Germinal center (tissue), 1 donor: Measurements from ENCODE around the gene RAD9A.

Experiments used
- DNase-seq: peaks from one replicate; pipeline ENCODE4 v3.0.0; 2012; ENCODE audit warnings: mixed read lengths, low spot score

RAD9A gene

GRCh38 chr11:67428052-67429001 lies 36.5 kb downstream of the RAD9A start, which contains the start of gene RPS6KB2:
Gene RPS6KB2, plus strand, starts transcription at chr11:67428494. Its CDS starts 52 bp downstream, at chr11:67428546.
- peak; percentile 97 for DNase-seq

GRCh38 chr11:67429038-67429668 lies 37.4 kb downstream of the RAD9A start:
- DNase-seq = no peak

DNA sequence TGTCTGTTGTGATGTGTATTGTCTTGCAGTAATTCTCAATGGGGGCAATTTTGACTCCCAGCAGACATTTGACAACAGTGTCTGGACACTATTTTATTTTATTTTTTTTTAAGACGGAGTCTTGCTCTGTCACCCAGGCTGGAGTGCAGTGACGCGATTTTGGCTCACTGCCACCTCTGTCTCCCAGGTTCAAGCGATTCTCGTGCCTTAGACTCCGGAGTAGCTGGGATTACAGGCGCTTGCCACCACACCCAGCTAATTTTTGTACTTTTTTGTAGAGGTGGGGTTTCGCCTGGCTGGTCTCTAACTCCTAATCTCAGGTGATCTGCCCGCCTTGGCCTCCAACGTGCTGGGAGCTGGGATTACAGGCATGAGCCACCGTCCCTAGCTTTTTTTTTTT lies 37.9 kb downstream of the RAD9A start:
- DNase-seq = no peak

DNA sequence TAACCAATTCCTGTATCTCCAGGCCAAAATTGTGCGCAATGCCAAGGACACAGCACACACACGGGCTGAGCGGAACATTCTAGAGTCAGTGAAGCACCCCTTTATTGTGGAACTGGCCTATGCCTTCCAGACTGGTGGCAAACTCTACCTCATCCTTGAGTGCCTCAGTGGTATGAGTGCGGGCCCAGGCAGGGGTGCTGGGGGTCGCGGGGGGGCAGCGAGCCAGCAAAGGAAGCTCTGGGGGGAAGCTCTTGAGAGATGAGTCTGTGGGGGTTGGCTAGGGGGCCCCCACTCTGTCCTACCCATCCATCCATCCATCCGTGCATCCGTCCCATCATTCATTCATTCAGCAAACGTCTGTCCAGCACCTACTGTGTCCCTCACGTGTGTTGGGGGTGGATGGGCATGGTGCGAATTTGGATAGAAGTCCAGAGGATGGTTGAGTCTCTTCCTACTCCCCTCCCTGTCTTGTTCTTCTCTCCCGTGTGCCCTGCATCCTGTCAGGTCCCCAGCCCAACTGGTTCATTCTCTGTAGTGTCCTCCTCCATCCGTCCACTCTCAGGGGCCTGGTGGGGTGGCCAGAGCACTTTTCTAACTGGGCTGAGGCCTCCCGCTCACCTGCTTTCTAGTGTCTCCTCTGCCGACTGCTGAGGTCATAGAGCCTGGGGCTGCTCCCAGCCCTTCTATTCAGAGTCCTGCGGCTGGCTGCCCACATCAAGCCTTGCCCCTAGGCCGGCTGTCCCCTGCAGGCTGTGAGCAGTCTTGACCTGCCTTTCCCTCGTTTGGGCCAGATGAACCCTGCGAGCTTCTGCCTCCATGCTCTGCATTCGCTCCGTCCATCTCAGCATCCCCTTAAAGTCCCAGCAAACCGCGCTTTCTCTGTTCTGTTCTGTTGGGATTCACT lies 39.8 kb downstream of the RAD9A start:
- DNase-seq = no peak

GRCh38 chr11:67432655-67433349 lies 41.0 kb downstream of the RAD9A start:
- DNase-seq = no peak

DNA sequence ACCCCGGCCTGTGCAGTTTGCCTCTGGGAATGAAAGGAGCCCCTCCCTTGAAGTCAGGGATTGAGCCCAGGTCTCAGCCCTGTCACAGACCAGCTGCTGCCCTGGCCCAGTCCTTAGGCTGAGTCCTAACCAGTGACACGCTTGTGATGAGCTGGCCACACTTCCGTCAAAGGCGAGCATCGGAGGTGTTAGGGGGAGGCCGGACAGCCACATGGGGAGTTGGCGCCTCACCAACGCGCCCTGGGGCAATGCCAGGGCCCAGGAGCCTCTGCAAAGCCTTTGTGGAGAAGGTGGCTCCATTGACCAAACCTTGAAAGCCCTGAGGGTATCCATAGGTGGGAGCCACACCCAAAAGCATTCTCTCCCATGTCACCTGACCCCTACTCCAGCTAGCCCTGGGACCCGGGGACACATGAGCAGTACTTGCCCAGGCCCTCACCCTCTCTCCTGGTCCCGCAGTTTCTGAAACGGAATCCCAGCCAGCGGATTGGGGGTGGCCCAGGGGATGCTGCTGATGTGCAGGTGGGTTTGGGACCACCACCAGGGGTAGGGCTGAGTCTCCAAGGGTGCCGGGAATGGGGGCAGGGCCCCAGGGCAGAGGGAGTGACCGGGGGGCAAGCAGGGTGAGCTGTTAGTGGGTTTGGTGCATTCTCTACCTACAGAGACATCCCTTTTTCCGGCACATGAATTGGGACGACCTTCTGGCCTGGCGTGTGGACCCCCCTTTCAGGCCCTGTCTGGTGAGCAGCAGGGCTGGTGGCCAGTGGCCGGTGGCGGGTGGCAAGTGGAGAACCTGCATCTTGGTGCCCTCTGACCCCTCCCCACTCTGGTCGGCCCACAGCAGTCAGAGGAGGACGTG lies 42.0 kb downstream of the RAD9A start:
- DNase-seq = no peak

- DNase-seq = no peak
Observed at GRCh38 chr11:67434395-67434881, 42.7 kb downstream of the RAD9A start.

DNA sequence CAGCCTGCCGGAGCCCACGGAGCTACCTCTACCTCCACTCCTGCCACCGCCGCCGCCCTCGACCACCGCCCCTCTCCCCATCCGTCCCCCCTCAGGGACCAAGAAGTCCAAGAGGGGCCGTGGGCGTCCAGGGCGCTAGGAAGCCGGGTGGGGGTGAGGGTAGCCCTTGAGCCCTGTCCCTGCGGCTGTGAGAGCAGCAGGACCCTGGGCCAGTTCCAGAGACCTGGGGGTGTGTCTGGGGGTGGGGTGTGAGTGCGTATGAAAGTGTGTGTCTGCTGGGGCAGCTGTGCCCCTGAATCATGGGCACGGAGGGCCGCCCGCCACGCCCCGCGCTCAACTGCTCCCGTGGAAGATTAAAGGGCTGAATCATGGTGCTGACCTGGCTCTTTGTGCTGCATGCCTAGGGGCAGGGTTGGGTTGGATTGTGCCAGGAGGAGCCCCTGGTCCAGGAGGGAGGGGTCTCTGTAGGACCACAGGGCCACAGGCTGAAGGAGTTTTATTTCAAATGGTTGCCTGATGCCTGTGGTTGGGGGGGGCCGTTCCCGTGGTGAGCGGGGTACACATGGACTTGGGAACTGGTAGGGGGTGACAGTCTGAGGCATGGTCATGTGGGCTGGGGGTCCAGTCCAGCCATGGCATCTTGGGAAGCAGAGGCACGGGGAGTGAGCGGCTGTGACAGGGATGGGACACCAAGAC lies 43.4 kb downstream of the RAD9A start:
- DNase-seq = no peak

DNA sequence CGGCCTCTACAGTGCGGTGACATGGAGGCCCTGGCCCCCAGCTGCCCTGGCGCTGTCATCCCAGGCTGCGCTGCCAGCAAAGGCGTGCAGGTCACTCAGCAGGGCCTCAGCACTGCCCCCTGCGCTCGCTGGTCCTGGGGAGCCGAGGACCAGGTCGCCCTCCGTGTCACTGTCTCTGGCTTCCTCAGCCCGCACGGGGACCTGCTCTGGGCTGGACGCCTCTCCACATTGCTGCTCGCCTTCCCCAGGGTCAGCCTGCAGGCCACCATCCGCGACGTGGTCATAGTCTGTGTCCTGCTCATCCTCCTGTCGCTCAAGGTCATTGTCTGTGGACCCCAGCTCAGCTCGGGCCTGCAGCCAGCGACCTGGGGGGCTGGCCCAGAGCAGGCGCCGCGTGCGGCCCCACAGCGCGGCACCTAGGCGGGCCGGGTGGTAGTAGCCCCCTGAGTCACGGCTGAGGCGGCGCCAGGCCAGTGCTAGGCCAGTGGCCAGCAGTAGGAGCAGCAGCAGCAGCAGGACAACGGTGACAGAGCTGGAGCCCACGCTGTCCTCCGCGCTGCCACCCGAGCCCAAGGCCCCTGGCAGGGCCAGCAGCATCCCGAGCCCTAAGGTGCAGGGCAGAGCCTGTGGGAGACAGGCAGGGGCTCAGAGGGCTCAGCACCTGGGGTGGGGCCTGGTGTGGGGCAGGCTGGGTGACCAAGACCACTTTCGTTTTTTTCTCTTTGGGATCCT lies 44.1 kb downstream of the RAD9A start:
- DNase-seq = no peak

GRCh38 chr11:67436459-67437081 lies 44.8 kb downstream of the RAD9A start:
- peak; percentile 71 for DNase-seq

DNA sequence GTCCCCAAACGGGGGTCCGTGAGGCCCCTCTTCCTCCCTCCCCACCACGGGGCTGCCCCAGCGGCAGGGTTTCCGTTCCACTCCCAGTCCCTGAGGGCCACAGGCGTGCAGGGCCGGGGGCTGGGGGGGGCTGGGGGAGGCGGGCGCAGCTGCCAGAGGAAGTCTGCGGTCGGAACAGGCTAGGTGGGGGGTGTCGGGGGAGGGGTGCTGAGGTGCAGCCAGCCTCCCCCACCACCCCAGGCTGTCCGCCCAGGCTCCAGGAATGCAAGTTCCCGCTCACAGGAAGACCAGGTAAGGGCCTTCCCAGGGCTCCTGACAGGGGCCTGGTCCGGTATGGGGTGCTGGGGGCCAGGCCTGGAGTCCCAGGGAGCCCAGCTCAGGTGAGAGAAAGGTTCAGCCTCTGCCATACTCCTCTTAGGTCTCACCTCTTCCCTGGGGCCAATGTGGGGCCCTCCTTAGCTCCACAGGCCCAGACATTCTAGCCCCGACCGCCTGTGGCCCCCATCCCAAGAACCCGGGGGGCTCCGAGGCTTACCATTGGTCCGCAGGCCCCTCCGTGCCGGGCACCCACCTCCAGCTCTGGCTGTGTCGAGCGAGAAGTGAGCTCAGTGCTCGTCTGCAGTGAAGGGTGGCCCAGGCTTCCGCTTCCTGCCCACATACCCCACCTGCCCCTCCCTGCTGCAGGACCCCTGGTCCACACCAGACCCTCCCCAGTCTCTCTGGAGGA lies 45.5 kb downstream of the RAD9A start, which contains the start of gene PTPRCAP:
PTPRCAP (minus strand) TSS at position 601 of the 727 bp plus-strand sequence; CDS start at position 538, 63 bp downstream.
- peak; percentile 80 for DNase-seq

DNA sequence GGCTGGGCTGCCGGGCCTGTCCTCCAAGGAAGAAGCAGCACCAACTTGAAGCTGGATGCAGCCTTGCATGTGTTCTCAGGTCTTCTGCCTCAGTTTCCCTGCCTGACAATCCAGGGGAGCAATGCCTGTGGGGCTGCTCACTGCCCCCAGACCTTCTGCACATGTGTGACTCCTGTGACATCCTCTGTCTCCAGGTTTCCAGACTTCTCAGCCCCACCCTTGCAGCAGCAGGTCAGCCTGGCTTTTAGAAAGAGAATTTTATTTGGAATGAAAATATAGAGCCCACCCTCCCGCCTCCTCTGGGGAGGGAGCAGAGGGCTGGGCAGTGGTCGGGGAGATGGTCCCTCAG lies 46.0 kb downstream of the RAD9A start:
- no peak for DNase-seq

DNA sequence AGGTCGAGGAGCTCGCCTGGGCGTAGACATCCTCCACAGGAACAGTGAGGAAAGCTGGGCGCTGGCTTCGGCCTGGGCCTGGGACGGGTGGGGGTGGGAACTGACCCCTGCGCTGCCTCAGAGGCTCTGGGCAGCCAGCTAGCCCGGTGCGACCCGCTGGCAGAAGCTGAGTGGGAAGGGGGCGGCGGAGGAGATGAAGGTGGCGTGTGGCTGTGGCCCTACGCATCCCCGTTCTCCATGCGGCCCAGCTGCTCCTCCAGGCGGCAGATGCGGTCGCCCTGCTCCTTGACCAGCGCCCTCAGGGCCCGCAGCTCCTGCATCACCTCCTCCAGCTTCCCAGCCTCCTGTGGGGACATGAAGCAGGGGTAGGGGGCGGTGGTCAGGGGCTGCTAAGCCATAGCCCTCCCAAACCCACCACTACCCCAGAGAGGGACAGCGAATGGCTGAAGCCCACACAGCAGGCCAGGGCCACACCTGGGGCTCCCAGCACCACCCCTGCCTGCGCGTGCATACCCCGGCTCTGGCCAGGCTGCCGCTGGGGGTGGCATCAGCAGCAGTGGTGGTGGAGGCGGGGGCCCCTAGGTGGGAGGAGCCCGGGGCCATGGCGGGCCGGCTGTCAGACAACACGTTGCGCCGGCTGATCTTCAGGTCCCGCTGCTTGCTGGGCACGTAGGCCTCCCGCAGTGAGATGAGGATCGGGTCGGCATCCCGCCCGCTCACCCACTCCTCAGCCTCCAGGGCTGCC lies 46.5 kb downstream of the RAD9A start:
- DNase-seq = peak; percentile 83

DNA sequence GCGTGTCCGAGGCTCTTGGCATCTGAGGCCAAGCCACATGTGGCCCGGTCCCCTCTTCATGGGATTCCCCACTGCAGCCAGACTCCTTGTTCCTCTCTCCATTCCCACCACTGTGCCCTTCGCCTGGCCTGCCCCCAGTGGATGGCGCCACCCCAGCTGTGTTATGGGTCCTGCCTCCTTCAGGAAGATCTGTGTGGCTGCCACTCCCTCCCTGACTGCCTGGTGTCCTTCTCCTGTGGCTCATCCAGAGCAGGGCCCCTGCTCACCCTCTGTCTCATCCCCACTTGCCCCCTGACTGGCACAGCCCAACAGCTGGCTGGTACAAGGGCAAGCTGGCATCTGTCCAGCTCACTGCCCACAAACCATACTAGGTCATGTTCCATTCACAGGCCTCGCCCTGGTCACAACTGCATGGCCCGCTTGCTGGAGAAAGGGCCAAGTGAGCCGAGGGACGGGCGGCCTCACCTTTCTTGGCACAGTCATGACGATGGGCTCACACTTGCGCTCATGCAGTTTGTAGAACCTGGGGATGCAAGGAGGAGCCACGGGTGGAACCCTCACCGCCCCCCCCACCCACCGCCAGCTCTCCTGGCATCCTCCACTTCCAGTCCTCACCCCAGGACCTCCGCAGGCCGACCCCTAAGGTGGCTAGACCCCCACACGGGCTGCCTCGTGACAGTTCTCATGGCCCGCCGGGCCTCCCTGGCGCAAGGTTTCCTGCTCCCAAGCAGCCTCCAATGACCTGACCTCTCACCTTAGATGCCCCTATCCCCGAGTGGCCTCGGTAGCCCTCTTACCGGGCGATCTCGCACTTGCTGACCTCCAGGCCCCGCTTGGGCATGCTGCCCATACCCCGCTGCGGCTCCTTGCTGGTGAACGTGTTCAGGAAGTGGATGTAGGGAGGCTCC lies 47.8 kb downstream of the RAD9A start:
- DNase-seq = no peak

- DNase-seq = no peak
Observed at GRCh38 chr11:67440229-67441097, 48.7 kb downstream of the RAD9A start.
